Gastroesophageal sphincter (tissue), 3 donors: ENCODE measurements around the gene RNF43.

Experiments used
- CTCF ChIP-seq, 4 experiments: fragments of 200-600 bp in 2 of 4; fragments of 450-650 bp in 2 of 4; sonication (generic) in 1 of 4; IDR thresholded peaks; one replicate each; pipeline ENCODE4 v1.5.1; 2017 to 2019; ENCODE audit warnings: antibody characterized with exemption in 4 of 4, mild to moderate bottlenecking in 2 of 4, moderate library complexity in 2 of 4
- POLR2AphosphoS5 ChIP-seq: sonication (generic); formaldehyde crosslinking; IDR thresholded peaks from one replicate; pipeline ENCODE4 v1.6.1; 2017; ENCODE audit warnings: antibody characterized with exemption

GRCh38 chr17:58373003-58373402 is 44.3 kb downstream of the RNF43 start:
- TF ChIP-seq POLR2AphosphoS5 (no peak), CTCF (IDR thresholded peaks at IDR 0.05) (no peak)
